B cell (primary cell): ENCODE data around the gene CCR4. TPM values are rescaled to one million over a fixed set of nuclear protein-coding genes. Genes with fewer than 3 reads are reported as not detected.

Source experiments
- ATAC-seq: fragments of 200-7000 bp; cut with Tn5 transposase; one replicate; pipeline ENCODE4 v1.10.0; 2021; ENCODE audit warnings: low read depth, mild to moderate bottlenecking, moderate number of reproducible peaks, moderate library complexity
- CTCF ChIA-PET: fragments of 350-600 bp; sonication (Branson Sonifier 250); formaldehyde crosslinking; loops from one replicate; lab custom pipeline; 2021; ENCODE audit warnings: antibody characterized with exemption, inconsistent platforms; lab: Charles Lee
- POLR2A ChIA-PET: fragments of 350-600 bp; sonication (Branson Sonifier 250); formaldehyde crosslinking; loops from one replicate; lab custom pipeline; 2021; ENCODE audit warnings: antibody characterized with exemption; lab: Charles Lee
- DNase-seq: peaks from one replicate; pipeline ENCODE4 v3.0.0; 2013
- H2AFZ ChIP-seq: 2 replicates; pipeline ENCODE4 v1.6.1; 2012; ENCODE audit warnings: mild to moderate bottlenecking, low read depth, low read length; ENCODE audit not compliant: insufficient read depth, poor library complexity, severe bottlenecking
- H3K27ac ChIP-seq, 2 donors: 1 replicate in 1 of 2; 2 replicates in 1 of 2; pipeline ENCODE4 v1.5.1; 2012 to 2013; ENCODE audit warnings: low read length in 2 of 2, mild to moderate bottlenecking in 2 of 2, moderate library complexity in 1 of 2
- H3K27me3 ChIP-seq, 4 experiments: fragments of 200-600 bp in 1 of 4; sonication (generic) in 1 of 4; replicated peaks in 1 of 4; 1 replicate in 2 of 4; 2 replicates in 2 of 4; pipeline versions ENCODE4 v1.6.1 to v1.7.0; 2013 to 2016; ENCODE audit warnings: low read length in 3 of 4, mild to moderate bottlenecking in 2 of 4, mixed read lengths in 1 of 4, moderate library complexity in 1 of 4; ENCODE audit not compliant: insufficient read depth in 4 of 4, control insufficient read depth in 3 of 4; ENCODE audit errors: control extremely low read depth in 1 of 4
- H3K36me3 ChIP-seq, 2 experiments: replicated peaks in 1 of 2; 1 replicate in 1 of 2; 2 replicates in 1 of 2; pipeline versions ENCODE4 v1.6.1 to v1.7.1; 2013; ENCODE audit warnings: low read length in 1 of 2; ENCODE audit not compliant: insufficient read depth in 2 of 2, control insufficient read depth in 1 of 2; ENCODE audit errors: control extremely low read depth in 1 of 2, extremely low read depth in 1 of 2
- H3K4me1 ChIP-seq, 2 donors: fragments of 200-600 bp in 1 of 2; sonication (generic) in 1 of 2; 1 replicate in 1 of 2; 2 replicates in 1 of 2; pipeline versions ENCODE4 v1.5.1 to v1.6.1; 2013 to 2017; ENCODE audit warnings: low read length in 2 of 2; ENCODE audit not compliant: control insufficient read depth in 2 of 2, insufficient read depth in 2 of 2
- H3K4me2 ChIP-seq: replicated peaks from 2 replicates; pipeline ENCODE3; 2012; ENCODE audit warnings: mild to moderate bottlenecking, low read depth, low read length; ENCODE audit not compliant: poor library complexity, severe bottlenecking
- H3K4me3 ChIP-seq, 5 experiments: fragments of 200-600 bp in 1 of 5; sonication (generic) in 1 of 5; 1 replicate in 3 of 5; 2 replicates in 2 of 5; pipeline versions ENCODE4 v1.5.1 to v1.7.0; 2011 to 2016; ENCODE audit warnings: low read length in 4 of 5, mild to moderate bottlenecking in 4 of 5, low read depth in 2 of 5, control low read depth in 1 of 5, moderate library complexity in 1 of 5; ENCODE audit not compliant: insufficient read depth in 1 of 5; ENCODE audit errors: control extremely low read depth in 1 of 5, extremely low read depth in 1 of 5
- H3K79me2 ChIP-seq: fragments of 200-600 bp; sonication (generic); one replicate; pipeline ENCODE4 v1.6.0; 2016; ENCODE audit warnings: low read length; ENCODE audit not compliant: control insufficient read depth, insufficient read depth
- H3K9ac ChIP-seq: fragments of 200-600 bp; sonication (generic); 2 replicates; pipeline ENCODE4 v1.6.1; 2017; ENCODE audit warnings: mild to moderate bottlenecking, low read length, moderate library complexity
- H3K9me3 ChIP-seq, 3 donors: one replicate each; pipeline versions ENCODE4 v1.6.1 to v1.7.1; 2013; ENCODE audit warnings: low read length in 2 of 3; ENCODE audit not compliant: control insufficient read depth in 2 of 3, insufficient read depth in 1 of 3; ENCODE audit errors: control extremely low read depth in 1 of 3
- H4K20me1 ChIP-seq: 2 replicates; pipeline ENCODE4 v1.6.0; 2012; ENCODE audit warnings: mild to moderate bottlenecking, low read length; ENCODE audit not compliant: insufficient read depth, control insufficient read depth, poor library complexity, severe bottlenecking
- H3K27ac Mint-ChIP-seq: one replicate; pipeline ENCODE4 v1.8.0; 2021; ENCODE audit warnings: mixed read lengths
- H3K27me3 Mint-ChIP-seq: one replicate; pipeline ENCODE4 v1.8.0; 2021; ENCODE audit warnings: mixed read lengths
- H3K4me1 Mint-ChIP-seq: one replicate; pipeline ENCODE4 v1.8.0; 2021; ENCODE audit warnings: mixed read lengths
- H3K4me3 Mint-ChIP-seq: one replicate; pipeline ENCODE4 v1.8.0; 2021; ENCODE audit warnings: mixed read lengths
- H3K9me3 Mint-ChIP-seq: one replicate; pipeline ENCODE4 v1.8.0; 2022; ENCODE audit warnings: mixed read lengths; ENCODE audit not compliant: insufficient read depth
- CTCF ChIP-seq: fragments of 200-600 bp; IDR thresholded peaks from one replicate; pipeline ENCODE4 v1.8.0; 2022; ENCODE audit warnings: antibody characterized with exemption, mild to moderate bottlenecking
- EZH2 ChIP-seq: IDR thresholded peaks from 2 replicates; pipeline ENCODE4 v1.6.1; 2012; ENCODE audit warnings: borderline replicate concordance, low read depth, mild to moderate bottlenecking, moderate library complexity, low read length; ENCODE audit not compliant: insufficient read depth, poor library complexity, severe bottlenecking
- WGBS: methylation state at CpG from one replicate; pipeline ENCODE4 v1.1.5; 2013; ENCODE audit warnings: missing lambda C conversion rate; ENCODE audit not compliant: insufficient coverage; 5-methylcytosine and 5-hydroxymethylcytosine counted together
- intact Hi-C: fragments of 100-400 bp; cut with micrococcal nuclease; formaldehyde crosslinking; loops from one replicate; pipeline ENCODE4 v1.10.0; 2022
- polyA plus RNA-seq: library from polyadenylated mRNA; depleted of rRNA; stranded (reverse); fragments of >200 nt; gene quantifications from 2 replicates; pipeline ENCODE4 v1.2.3, GENCODE V29; 2012
- total RNA-seq, 2 donors: library from RNA; stranded (reverse); fragments of 120-200 nt in 1 of 2; gene quantifications; 1 replicate in 1 of 2; 2 replicates in 1 of 2; pipeline versions ENCODE4 v1.2.3 to v1.2.4, GENCODE V29; 2013 to 2022

The CCR4 gene
- total and polyA plus RNA-seq, 2 donors (not counting 1 experiment from before 2014, with no cell fraction given), result 0.04 to 0.12 TPM

- Histone ChIP-seq H3K9me3 (no peaks in the 10 kb centered on the region), H3K27me3 (no peaks in the 10 kb centered on the region), H3K9ac (no peak overlapping the region), H3K4me3 (no peak overlapping the region), H3K4me2 (no peak overlapping the region), H3K79me2 (no peaks in the 10 kb centered on the region), H3K27ac (no peak overlapping the region), H2AFZ (no peak overlapping the region), H3K36me3 (no peaks in the 10 kb centered on the region), H4K20me1 (no peaks in the 10 kb centered on the region), H3K4me1 (peaks cover 0 to 7% of the 10 kb centered on the region in 2 donors)
- H3K4me1 Mint-ChIP-seq, result peaks cover 3% of the 10 kb centered on the region
- ATAC-seq, result no peak
- no peak overlapping the region for H3K27ac Mint-ChIP-seq
- WGBS, result 97% methylated on average over 14 of the region's 14 CpGs
- TF ChIP-seq CTCF, result no peak
- TF ChIP-seq EZH2, result no peak
- H3K27me3 Mint-ChIP-seq, result no peaks in the 10 kb centered on the region
- H3K4me3 Mint-ChIP-seq, result no peak overlapping the region
- POLR2A ChIA-PET, result no interaction called here
- no peak for DNase-seq
- CTCF ChIA-PET, result no interaction called here
- intact Hi-C loops, result no loop called here
- no peaks in the 10 kb centered on the region for H3K9me3 Mint-ChIP-seq
Measured at GRCh38 chr3:32956750-32957570, 5.5 kb downstream of the CCR4 start.

- no peak for DNase-seq
- H3K9me3 ChIP-seq, result no peaks in the 10 kb centered on the region
- TF ChIP-seq EZH2 (no peak), CTCF (no peak)
- H3K27ac Mint-ChIP-seq, result no peak overlapping the region
- H3K9ac ChIP-seq, result no peak overlapping the region
- intact Hi-C loops, result no loop called here
- no peaks in the 10 kb centered on the region for H3K27me3 Mint-ChIP-seq
- ChIA-PET CTCF (no interaction called here), POLR2A (no interaction called here)
- H3K4me3 ChIP-seq, result no peak overlapping the region
- no peaks in the 10 kb centered on the region for H4K20me1 ChIP-seq
- H3K79me2 ChIP-seq, result no peaks in the 10 kb centered on the region
- no peak for ATAC-seq
- no peak overlapping the region for H3K4me3 Mint-ChIP-seq
- H3K4me2 ChIP-seq, result no peak overlapping the region
- no peak overlapping the region for H2AFZ ChIP-seq
- no peak overlapping the region for H3K27ac ChIP-seq
- H3K4me1 ChIP-seq, result peaks cover 0 to 7% of the 10 kb centered on the region in 2 donors
- peaks cover 3% of the 10 kb centered on the region for H3K4me1 Mint-ChIP-seq
- H3K9me3 Mint-ChIP-seq, result no peaks in the 10 kb centered on the region
- no CpG with 5 or more reads among the region's 5 CpGs for WGBS
- no peaks in the 10 kb centered on the region for H3K36me3 ChIP-seq
- H3K27me3 ChIP-seq, result no peaks in the 10 kb centered on the region
Measured at GRCh38 chr3:32958509-32958908, 7.1 kb downstream of the CCR4 start.
